ENCODE results near the gene EXOC6B.

GRCh38 chr2:72148837-72149555, 676.8 kb downstream of the EXOC6B start:
- TF ChIP-seq CTCF (IDR thresholded peaks at IDR 0.05; ENCODE audit: borderline replicate concordance, extremely low read depth, low read length, poor library complexity, severe bottlenecking) (no peak), EZH2 (IDR thresholded peaks at IDR 0.05; ENCODE audit: borderline replicate concordance, low read depth, low read length, severe bottlenecking) (no peak)
